ENCODE data around the gene AIF1L. TPM values are rescaled to one million over a fixed set of nuclear protein-coding genes. Genes with fewer than 3 reads are reported as not detected.

The AIF1L gene
- total RNA-seq, 2 experiments from 2014 or later: not detected

DNA sequence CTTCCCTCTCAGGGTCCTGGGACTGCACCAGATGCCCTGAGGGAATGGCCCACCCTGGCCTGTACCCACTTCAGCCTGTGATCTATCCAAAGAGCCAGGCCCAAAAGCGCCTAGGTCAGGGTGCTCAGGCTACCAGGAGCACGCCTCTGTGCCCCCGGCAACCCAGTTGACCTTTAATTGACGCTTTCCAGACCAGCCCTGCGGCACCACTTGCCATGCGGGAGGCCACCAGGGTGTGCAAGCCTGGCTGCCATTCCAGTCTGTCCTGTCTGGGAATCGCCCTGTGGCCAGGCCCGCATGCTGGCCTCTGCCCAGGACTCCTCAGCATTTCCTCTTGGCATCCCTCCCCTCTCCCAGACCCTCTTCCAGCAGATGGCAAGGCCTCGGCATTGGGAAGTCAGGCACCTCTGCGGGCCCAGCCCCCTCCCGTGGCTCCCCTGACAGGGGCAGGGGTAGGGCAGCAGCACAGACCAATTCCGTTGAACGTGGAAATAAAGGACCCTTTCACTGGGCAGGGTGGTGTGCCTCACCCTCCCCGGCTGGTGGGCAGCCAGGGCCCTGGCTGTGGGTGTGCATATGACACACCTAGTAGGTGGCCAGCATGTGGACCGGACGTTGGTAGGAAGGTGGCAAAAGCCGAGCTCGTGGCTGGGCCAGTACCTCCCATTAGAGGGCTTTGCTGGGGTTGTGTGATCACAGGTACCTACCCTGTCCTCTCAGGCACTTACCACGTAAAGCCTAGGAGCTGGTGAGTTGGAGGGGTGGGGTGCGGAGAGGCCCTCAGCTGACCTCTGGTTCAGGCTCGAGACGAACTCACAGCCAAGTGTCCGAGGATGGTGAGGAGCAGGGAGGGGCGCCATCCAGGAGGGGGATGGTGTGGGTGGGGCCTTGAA is 3.5 kb upstream of the AIF1L start:
- Histone ChIP-seq H3K27ac (ENCODE audit: low read depth, low read length, poor library complexity, severe bottlenecking) (no peak overlapping the region), H2AFZ (ENCODE audit: low read length) (no peak overlapping the region), H3K4me2 (ENCODE audit: low read length) (no peak overlapping the region), H3K36me3 (ENCODE audit: insufficient read depth, low read length) (no peaks in the 10 kb centered on the region), H3K4me3 (ENCODE audit: low read depth, low read length, poor library complexity, severe bottlenecking) (no peak overlapping the region), H3K79me2 (ENCODE audit: insufficient read depth, low read depth, low read length) (no peaks in the 10 kb centered on the region), H4K20me1 (ENCODE audit: insufficient read depth, low read length) (no peaks in the 10 kb centered on the region), H3K9me3 (ENCODE audit: low read length) (no peaks in the 10 kb centered on the region), H3K4me1 (ENCODE audit: insufficient read depth, low read length, poor library complexity, severe bottlenecking) (no peaks in the 10 kb centered on the region), H3K9me2 (ENCODE audit: insufficient read depth, low read length) (no peaks in the 10 kb centered on the region)
- ChIA-PET CTCF (ENCODE audit: unreplicated experiment) (no interaction called here), POLR2A (no interaction called here)
- intact Hi-C loops (cut with micrococcal nuclease; ENCODE audit: unreplicated experiment): no loop called here
- BruUV-seq (replicated peaks): no TSS peak
- DNase-seq (ENCODE audit: low spot score): no peak
- no peak for TF ChIP-seq EZH2phosphoT487 (IDR thresholded peaks at IDR 0.05; ENCODE audit: borderline replicate concordance, low read depth, low read length)
- no peak for TF ChIP-seq CTCF (conservative IDR thresholded peaks at IDR 0.05; ENCODE audit: low read length)

- no peaks in the 10 kb centered on the region for H4K20me1 ChIP-seq (ENCODE audit: insufficient read depth, low read length)
- H3K4me1 ChIP-seq (ENCODE audit: insufficient read depth, low read length, poor library complexity, severe bottlenecking): no peaks in the 10 kb centered on the region
- no peak overlapping the region for H2AFZ ChIP-seq (ENCODE audit: low read length)
- TF ChIP-seq CTCF (conservative IDR thresholded peaks at IDR 0.05; ENCODE audit: low read length) (no peak), EZH2phosphoT487 (IDR thresholded peaks at IDR 0.05; ENCODE audit: borderline replicate concordance, low read depth, low read length) (no peak)
- no peaks in the 10 kb centered on the region for H3K9me2 ChIP-seq (ENCODE audit: insufficient read depth, low read length)
- no peaks in the 10 kb centered on the region for H3K9me3 ChIP-seq (ENCODE audit: low read length)
- CTCF ChIA-PET (ENCODE audit: unreplicated experiment): no interaction called here
- no TSS peak for BruUV-seq (replicated peaks)
- no peak overlapping the region for H3K4me2 ChIP-seq (ENCODE audit: low read length)
- no peaks in the 10 kb centered on the region for H3K79me2 ChIP-seq (ENCODE audit: insufficient read depth, low read depth, low read length)
- no peak for DNase-seq (ENCODE audit: low spot score)
- POLR2A ChIA-PET: interaction anchor here (0.7 kb wide), 1 partner anchor 19 kb away, joined by 3 read pairs; no protein-coding TSS in a partner anchor
- intact Hi-C loops (cut with micrococcal nuclease; ENCODE audit: unreplicated experiment): no loop called here
- no peak overlapping the region for H3K27ac ChIP-seq (ENCODE audit: low read depth, low read length, poor library complexity, severe bottlenecking)
- no peak overlapping the region for H3K4me3 ChIP-seq (ENCODE audit: low read depth, low read length, poor library complexity, severe bottlenecking)
- H3K36me3 ChIP-seq (ENCODE audit: insufficient read depth, low read length): no peaks in the 10 kb centered on the region
These were observed 2.3 kb upstream of the AIF1L start for GRCh38 chr9:131094015-131094414.

DNA sequence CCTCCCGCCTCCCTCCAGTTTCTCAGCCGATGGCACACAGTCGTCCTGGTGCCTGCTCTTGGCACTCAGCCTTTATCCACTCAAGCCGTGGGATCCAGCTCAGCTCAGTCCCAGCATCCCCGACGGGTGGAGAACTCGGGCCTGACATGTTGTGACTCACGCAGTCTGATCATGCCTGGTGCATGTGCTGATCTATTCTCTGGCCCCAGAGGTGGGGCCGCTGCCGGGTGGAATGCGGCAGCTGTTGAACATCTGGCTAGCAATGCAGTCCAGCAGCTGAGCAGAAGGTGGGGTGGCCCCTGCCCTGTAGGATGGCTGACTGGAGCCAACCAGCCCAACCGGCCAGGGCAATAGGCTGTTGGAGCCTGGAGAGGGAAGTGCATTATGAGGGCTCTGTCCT is 1.7 kb upstream of the AIF1L start:
- no peak overlapping the region for H2AFZ ChIP-seq (ENCODE audit: low read length)
- H3K9me2 ChIP-seq (ENCODE audit: insufficient read depth, low read length): no peaks in the 10 kb centered on the region
- no peaks in the 10 kb centered on the region for H3K79me2 ChIP-seq (ENCODE audit: insufficient read depth, low read depth, low read length)
- intact Hi-C loops (cut with micrococcal nuclease; ENCODE audit: unreplicated experiment): no loop called here
- no peak overlapping the region for H3K4me3 ChIP-seq (ENCODE audit: low read depth, low read length, poor library complexity, severe bottlenecking)
- no TSS peak for BruUV-seq (replicated peaks)
- DNase-seq (ENCODE audit: low spot score): no peak
- no peaks in the 10 kb centered on the region for H3K4me1 ChIP-seq (ENCODE audit: insufficient read depth, low read length, poor library complexity, severe bottlenecking)
- H3K4me2 ChIP-seq (ENCODE audit: low read length): no peak overlapping the region
- no peaks in the 10 kb centered on the region for H3K36me3 ChIP-seq (ENCODE audit: insufficient read depth, low read length)
- H3K9me3 ChIP-seq (ENCODE audit: low read length): no peaks in the 10 kb centered on the region
- no peak for TF ChIP-seq EZH2phosphoT487 (IDR thresholded peaks at IDR 0.05; ENCODE audit: borderline replicate concordance, low read depth, low read length)
- TF ChIP-seq CTCF (conservative IDR thresholded peaks at IDR 0.05; ENCODE audit: low read length): no peak
- no peak overlapping the region for H3K27ac ChIP-seq (ENCODE audit: low read depth, low read length, poor library complexity, severe bottlenecking)
- no peaks in the 10 kb centered on the region for H4K20me1 ChIP-seq (ENCODE audit: insufficient read depth, low read length)
- CTCF ChIA-PET (ENCODE audit: unreplicated experiment): no interaction called here
- POLR2A ChIA-PET: interaction anchor here (0.5 to 0.7 kb wide), 2 partner anchors 18 to 206 kb away, joined by 3 read pairs; no protein-coding TSS in a partner anchor

Measured in OCI-LY7 (cell line).